LoVo (cell line): Measurements from ENCODE around the gene IL12RB1.
"Not testable (repeated sequence)": the region's sequence is repeated elsewhere in the genome, so short reads cannot be mapped to it uniquely, and the experiment has no call there.

Experiments
- DNase-seq: peaks from one replicate; pipeline ENCODE4 v3.0.0-alpha.2; 2016; ENCODE audit warnings: low spot score

Gene IL12RB1

DNA sequence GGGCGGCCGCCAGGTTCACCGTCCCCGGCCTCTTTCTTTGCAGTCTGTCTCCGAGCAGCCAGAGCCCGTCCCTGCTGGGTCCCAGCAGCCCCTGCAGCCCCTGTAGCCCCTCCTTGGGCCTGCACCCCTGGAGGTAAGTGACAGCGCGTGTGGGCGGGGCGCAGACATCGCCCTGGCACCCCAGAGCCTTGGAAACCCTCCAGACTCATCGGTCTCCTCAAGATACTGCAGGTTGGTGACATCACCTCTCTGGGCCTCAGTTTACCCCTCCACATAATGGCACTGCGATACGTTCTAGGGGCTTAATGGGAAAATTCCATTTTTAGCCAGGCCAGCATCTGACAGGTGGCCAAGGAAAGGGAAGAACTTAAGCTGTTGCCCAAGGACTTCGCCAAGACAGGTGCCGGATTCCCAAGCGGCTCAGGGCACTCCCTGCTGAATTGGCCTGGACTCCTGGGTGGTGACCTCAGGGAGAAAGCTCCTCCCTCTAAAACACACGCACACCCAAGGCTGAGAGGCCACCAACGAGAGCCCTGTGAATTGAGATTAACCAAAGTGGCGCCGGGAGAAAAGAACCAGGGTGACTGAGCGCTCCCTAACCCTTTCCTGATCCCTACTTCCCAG lies 24.0 kb upstream of the IL12RB1 start:
- DNase-seq: no peak

- DNase-seq: peak; percentile 44
Observed at GRCh38 chr19:18109733-18110608, 23.2 kb upstream of the IL12RB1 start.

GRCh38 chr19:18109341-18109732 lies 22.6 kb upstream of the IL12RB1 start:
- DNase-seq: no peak

- DNase-seq: peak; percentile 35
Observed at GRCh38 chr19:18108897-18109296, 22.2 kb upstream of the IL12RB1 start.

DNA sequence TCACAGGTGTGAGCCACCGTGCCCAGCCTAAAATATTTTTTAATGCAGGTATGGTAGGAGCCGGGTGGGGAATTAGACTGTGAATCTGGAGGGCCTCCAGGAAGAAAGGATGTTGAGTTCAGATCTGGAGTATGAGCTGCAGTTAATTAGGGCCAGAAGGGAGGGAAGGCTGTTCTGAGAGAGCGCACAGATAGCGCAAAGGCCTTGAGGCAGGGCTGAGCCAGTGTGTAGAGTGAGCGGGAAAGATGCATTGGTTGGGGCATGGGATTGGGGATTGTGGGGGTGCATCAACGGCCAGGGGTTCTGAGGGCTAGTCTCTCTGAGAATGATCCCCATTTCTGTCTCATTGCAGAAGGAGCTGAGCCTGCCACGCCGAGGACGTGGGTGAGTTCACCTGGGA lies 20.5 kb upstream of the IL12RB1 start:
- DNase-seq: no peak

DNA sequence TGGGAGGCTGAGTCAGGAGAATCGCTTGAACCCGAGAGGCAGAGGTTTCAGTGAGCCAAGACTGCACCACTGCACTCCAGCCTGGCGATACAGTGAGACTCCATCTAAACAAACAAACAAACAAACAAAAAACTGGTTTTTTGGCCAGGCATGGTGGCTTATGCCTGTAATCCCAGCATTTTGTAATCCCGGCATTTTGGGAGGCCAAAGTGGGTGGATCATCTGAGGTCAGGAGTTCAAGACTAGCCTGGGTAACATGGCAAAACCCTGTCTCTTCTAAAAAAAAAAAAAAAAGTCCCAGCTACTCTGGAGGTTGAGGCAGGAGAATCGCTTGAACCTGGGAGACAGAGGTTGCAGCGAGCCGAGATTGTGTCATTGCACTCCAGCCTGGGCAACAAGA lies 18.5 kb upstream of the IL12RB1 start:
- DNase-seq: not testable (repeated sequence)

- DNase-seq: no peak
Observed at GRCh38 chr19:18104793-18105131, 18.0 kb upstream of the IL12RB1 start.

GRCh38 chr19:18102916-18103542 lies 16.3 kb upstream of the IL12RB1 start:
- DNase-seq: no peak

DNA sequence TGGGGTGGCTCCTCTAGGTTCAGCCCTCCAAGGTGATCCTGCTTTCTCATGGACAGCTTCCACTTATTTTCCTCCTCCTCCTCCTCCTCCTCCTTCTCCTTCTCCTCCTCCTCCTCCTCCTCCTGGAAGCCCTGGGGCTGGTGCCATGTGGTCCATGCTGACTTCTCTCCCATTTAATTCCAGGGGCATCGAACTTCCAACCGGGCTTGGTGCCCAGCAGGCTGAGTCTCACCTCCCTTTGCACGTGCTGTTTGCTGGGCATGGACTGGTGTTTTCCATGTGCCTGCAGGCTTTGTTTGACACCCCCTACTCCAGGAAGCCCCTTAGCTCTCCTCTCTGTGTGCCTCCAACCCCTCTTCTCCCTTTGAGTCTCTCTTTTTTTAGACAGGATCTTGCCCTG lies 14.5 kb upstream of the IL12RB1 start:
- DNase-seq: no peak

- DNase-seq: no peak
Observed at GRCh38 chr19:18100710-18101109, 14.0 kb upstream of the IL12RB1 start.

DNA sequence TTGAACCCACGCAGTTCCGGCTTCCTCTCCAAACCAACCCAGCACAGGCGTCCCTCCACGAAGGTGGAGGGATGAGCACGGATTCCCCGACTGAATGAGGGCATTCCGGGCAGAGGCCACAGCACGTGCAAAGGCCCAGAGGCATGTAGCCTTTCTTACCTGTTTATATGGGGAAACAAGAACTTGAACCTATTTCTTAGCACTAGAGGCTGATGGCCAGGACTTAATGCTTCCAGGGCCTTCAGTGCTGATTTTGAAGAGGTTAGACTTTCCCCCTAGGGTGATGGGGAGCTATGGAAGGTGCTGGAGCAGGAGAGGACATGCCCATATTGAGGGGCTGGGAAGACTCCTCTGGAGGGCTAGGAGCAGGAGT lies 12.9 kb upstream of the IL12RB1 start:
- no peak for DNase-seq

- no peak for DNase-seq
Observed at GRCh38 chr19:18098891-18099622, 12.3 kb upstream of the IL12RB1 start.

- DNase-seq: no peak
Observed at GRCh38 chr19:18097993-18098890, 11.5 kb upstream of the IL12RB1 start.

DNA sequence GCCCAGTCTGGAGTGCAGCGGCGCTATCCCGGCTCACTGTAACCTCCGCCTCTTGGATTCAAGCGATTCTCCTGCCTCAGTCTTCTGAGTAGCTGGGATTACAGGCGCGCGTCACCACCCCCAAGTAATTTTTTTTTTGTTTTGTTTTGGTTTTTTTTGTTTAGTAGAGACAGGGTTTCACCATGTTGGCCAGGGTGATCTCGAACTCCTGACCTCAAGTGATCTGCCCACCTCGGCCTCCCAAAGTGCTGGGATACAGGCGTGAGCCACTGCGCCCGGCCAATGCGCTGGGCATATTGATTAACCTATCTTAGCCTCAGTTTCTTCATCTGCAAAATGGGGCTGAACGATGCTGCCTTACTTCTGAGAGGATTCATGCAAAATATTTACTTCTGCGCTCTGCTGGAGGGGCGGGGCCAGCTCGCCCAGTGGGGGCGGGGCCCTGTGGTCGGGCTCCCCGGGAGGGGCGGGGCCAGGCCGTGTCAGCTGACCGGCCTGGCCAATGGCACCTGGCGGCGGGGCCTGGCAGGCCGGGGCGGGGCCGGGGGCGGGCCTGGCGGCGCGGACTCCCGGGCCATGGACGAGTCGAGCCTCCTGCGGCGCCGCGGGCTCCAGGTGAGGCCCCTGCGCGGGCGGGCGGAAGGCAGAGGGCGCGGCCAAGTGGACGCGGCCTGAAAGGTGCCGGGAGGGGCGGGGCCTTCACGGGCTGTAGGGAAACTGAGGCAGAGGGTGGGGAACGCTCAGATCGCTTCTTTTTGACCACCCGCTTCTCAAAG lies 10.7 kb upstream of the IL12RB1 start, which contains the start of gene MAST3:
MAST3 (plus strand) TSS at position 562 of the 776 bp plus-strand sequence; CDS start at position 577, 15 bp downstream.
- DNase-seq: peak; percentile 92

GRCh38 chr19:18096258-18096657 lies 9.5 kb upstream of the IL12RB1 start:
- DNase-seq: no peak

- DNase-seq: peak; percentile 35
Observed at GRCh38 chr19:18093439-18094161, 6.9 kb upstream of the IL12RB1 start.

DNA sequence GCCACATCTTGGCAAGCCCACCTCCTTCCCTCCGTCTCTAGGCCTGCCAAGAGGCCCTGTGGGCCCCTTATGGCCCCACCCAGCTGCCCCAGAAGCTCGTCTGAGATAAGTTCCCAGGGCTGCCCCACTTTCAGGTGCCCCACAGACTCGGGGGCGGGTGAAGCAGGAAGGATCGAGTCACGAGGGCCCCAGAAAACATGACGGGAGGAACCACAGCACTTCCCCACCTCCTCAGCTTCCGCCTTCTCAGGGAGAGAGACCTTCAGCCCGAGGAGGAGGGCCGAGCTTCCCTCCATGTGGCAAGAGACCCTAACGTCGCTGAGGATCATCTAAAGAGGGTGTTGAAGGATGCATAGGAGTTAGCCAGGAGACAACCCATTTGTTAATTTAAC lies 4.5 kb upstream of the IL12RB1 start:
- DNase-seq: no peak

- DNase-seq: no peak
Observed at GRCh38 chr19:18090545-18091216, 3.9 kb upstream of the IL12RB1 start.

GRCh38 chr19:18089726-18090125 lies 3.0 kb upstream of the IL12RB1 start:
- no peak for DNase-seq
